OCI-LY1 (cell line): Measurements from ENCODE around the gene SCLY.

Experiments
- H2AFZ ChIP-seq: fragments of 200-600 bp; sonication (generic), shearing (Covaris generic); 2 replicates; pipeline ENCODE4 v1.6.0; 2014; ENCODE audit warnings: antibody characterized with exemption, mild to moderate bottlenecking, low read length
- H3F3A ChIP-seq: fragments of 200-600 bp; sonication (generic), shearing (Covaris generic); 2 replicates; pipeline ENCODE4 v1.6.0; 2014; ENCODE audit warnings: mild to moderate bottlenecking, antibody characterized with exemption, low read length, moderate library complexity; ENCODE audit not compliant: insufficient read depth
- H3K27ac ChIP-seq: fragments of 200-600 bp; sonication (generic); 2 replicates; pipeline ENCODE4 v1.5.1; 2014; ENCODE audit warnings: low read length, mixed run types, mild to moderate bottlenecking, low read depth; ENCODE audit not compliant: poor library complexity, severe bottlenecking
- H3K27me3 ChIP-seq: fragments of 200-600 bp; sonication (generic); 2 replicates; pipeline ENCODE4 v1.6.0; 2014; ENCODE audit warnings: antibody characterized with exemption, mild to moderate bottlenecking, low read length, moderate library complexity; ENCODE audit not compliant: insufficient read depth
- H3K36me3 ChIP-seq: fragments of 200-600 bp; sonication (generic); 2 replicates; pipeline ENCODE4 v1.6.1; 2014; ENCODE audit warnings: mild to moderate bottlenecking, antibody characterized with exemption, low read length, moderate library complexity, mixed read lengths; ENCODE audit not compliant: insufficient read depth
- H3K4me1 ChIP-seq: fragments of 200-600 bp; sonication (generic); 2 replicates; pipeline ENCODE4 v1.5.1; 2014; ENCODE audit warnings: mild to moderate bottlenecking, low read length, moderate library complexity; ENCODE audit not compliant: insufficient read depth, severe bottlenecking
- H3K4me2 ChIP-seq: fragments of 200-600 bp; sonication (generic), shearing (Covaris generic); 2 replicates; pipeline ENCODE4 v1.6.1; 2014; ENCODE audit warnings: low read length
- H3K4me3 ChIP-seq: fragments of 200-600 bp; sonication (generic); 2 replicates; pipeline ENCODE4 v1.5.1; 2014; ENCODE audit warnings: low read length, low read depth, mild to moderate bottlenecking, mixed read lengths; ENCODE audit not compliant: poor library complexity, severe bottlenecking
- H3K79me2 ChIP-seq: fragments of 200-600 bp; shearing (Covaris generic); 2 replicates; pipeline ENCODE4 v1.6.1; 2016; ENCODE audit warnings: mixed run types, low read length, mixed read lengths; ENCODE audit not compliant: insufficient read depth
- H3K9ac ChIP-seq: fragments of 200-600 bp; sonication (generic), shearing (Covaris generic); 2 replicates; pipeline ENCODE4 v1.6.1; 2014; ENCODE audit warnings: mild to moderate bottlenecking, low read length, mixed read lengths
- H3K9me2 ChIP-seq: fragments of 200-600 bp; sonication (generic), shearing (Covaris generic); 2 replicates; pipeline ENCODE4 v1.6.1; 2014; ENCODE audit warnings: low read depth, mild to moderate bottlenecking, low read length, mixed read lengths
- H3K9me3 ChIP-seq: fragments of 200-600 bp; shearing (Covaris generic); 2 replicates; pipeline ENCODE4 v1.6.1; 2014; ENCODE audit warnings: low read length, mixed read lengths
- H4K20me1 ChIP-seq: fragments of 200-600 bp; sonication (generic), shearing (Covaris generic); 2 replicates; pipeline ENCODE4 v1.6.0; 2016; ENCODE audit warnings: mild to moderate bottlenecking, low read length; ENCODE audit not compliant: insufficient read depth
- EZH2 ChIP-seq: fragments of 200-600 bp; sonication (generic), shearing (Covaris generic); IDR thresholded peaks from 2 replicates; pipeline ENCODE4 v1.8.0; 2017; ENCODE audit warnings: borderline replicate concordance, mixed run types, mild to moderate bottlenecking, antibody characterized with exemption, low read length, moderate library complexity, mixed read lengths
- TF ChIP-seq, protein P1 (sequence below): fragments of 200-600 bp; sonication (generic), shearing (Covaris generic); IDR thresholded peaks from 2 replicates; pipeline ENCODE4 v1.5.1; 2017; ENCODE audit warnings: mild to moderate bottlenecking, antibody characterized with exemption, low read length, moderate library complexity, mixed read lengths

SCLY gene

GRCh38 chr2:238045575-238045974 is 15.2 kb upstream of the SCLY start:
- H3K4me3 ChIP-seq: no peak overlapping the region
- peaks cover 3% of the 10 kb centered on the region; the same call in 1 of the 2 replicates for H3K9me3 ChIP-seq
- H3K36me3 ChIP-seq: peaks cover 8% of the 10 kb centered on the region
- H3K27ac ChIP-seq: no peak overlapping the region
- no peaks in the 10 kb centered on the region for H3K79me2 ChIP-seq
- no peak overlapping the region for H3K9ac ChIP-seq
- no peaks in the 10 kb centered on the region for H3K9me2 ChIP-seq
- H3F3A ChIP-seq: no peaks in the 10 kb centered on the region
- TF ChIP-seq, protein P1, sequence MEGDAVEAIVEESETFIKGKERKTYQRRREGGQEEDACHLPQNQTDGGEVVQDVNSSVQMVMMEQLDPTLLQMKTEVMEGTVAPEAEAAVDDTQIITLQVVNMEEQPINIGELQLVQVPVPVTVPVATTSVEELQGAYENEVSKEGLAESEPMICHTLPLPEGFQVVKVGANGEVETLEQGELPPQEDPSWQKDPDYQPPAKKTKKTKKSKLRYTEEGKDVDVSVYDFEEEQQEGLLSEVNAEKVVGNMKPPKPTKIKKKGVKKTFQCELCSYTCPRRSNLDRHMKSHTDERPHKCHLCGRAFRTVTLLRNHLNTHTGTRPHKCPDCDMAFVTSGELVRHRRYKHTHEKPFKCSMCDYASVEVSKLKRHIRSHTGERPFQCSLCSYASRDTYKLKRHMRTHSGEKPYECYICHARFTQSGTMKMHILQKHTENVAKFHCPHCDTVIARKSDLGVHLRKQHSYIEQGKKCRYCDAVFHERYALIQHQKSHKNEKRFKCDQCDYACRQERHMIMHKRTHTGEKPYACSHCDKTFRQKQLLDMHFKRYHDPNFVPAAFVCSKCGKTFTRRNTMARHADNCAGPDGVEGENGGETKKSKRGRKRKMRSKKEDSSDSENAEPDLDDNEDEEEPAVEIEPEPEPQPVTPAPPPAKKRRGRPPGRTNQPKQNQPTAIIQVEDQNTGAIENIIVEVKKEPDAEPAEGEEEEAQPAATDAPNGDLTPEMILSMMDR: no peak
- TF ChIP-seq EZH2: no peak
- H3K4me1 ChIP-seq: no peaks in the 10 kb centered on the region
- H2AFZ ChIP-seq: no peak overlapping the region
- no peaks in the 10 kb centered on the region for H3K27me3 ChIP-seq
- no peak overlapping the region for H3K4me2 ChIP-seq
- H4K20me1 ChIP-seq: no peaks in the 10 kb centered on the region

DNA sequence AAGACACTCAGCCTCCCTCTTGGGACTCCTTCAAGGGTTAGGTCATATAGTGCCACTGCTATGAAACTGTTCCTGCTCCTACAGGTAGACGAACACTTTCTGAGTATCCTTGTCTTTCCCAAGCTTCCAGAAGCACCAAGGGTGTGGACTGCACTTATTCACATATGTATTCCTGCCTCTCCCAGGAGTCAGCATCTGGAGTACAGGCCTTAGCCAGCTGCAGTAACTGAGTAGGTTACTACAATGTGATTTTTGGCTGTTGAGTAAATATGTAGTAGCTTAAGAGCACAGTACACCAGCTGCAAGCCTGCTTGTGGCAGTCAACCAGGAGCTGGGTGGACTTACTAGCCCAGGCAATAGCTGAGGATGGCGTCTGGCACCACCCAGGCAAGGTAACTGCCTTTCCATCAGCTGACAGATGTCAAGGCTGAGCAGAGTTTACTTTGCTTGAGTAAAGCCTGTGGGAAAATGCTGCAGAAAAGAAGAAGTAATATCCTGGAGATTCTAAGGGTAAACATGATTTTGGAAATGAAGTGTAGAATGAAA is 14.0 kb upstream of the SCLY start:
- H3F3A ChIP-seq: no peaks in the 10 kb centered on the region
- H3K9me3 ChIP-seq: peaks cover 3% of the 10 kb centered on the region; the same call in 1 of the 2 replicates
- no peaks in the 10 kb centered on the region for H3K4me1 ChIP-seq
- H2AFZ ChIP-seq: no peak overlapping the region
- H3K27me3 ChIP-seq: no peaks in the 10 kb centered on the region
- no peaks in the 10 kb centered on the region for H4K20me1 ChIP-seq
- no peak overlapping the region for H3K4me3 ChIP-seq
- no peaks in the 10 kb centered on the region for H3K79me2 ChIP-seq
- no peak overlapping the region for H3K9ac ChIP-seq
- H3K27ac ChIP-seq: no peak overlapping the region
- H3K36me3 ChIP-seq: peaks cover 8% of the 10 kb centered on the region
- H3K4me2 ChIP-seq: no peak overlapping the region
- no peaks in the 10 kb centered on the region for H3K9me2 ChIP-seq
- no peak for TF ChIP-seq EZH2
- TF ChIP-seq, protein P1: no peak

DNA sequence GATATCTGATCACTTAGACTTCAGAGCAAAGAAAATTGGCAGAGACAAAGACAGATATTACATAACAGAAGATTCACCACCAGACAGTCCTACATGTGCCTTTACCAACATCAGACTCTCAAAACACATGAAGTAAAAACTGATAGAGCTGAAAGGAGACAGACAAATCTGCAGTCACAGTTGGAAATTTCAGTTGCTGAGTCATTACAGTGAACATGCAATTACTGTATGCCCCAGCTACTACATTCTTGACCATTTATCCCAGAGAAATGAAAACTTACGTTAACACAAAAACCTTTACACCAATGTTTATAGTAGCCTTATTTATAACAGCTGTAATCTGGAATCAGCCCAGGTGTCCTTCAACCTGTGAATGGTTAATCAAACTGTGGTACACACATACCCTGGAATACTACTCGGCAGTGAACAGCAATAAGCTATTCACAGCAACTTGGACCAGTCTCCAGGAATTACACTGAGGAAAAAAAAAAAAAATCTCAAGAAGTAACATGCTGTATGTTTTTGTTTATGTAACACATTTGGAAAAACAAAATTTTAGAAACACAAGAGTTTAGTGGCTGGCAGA is 7.5 kb upstream of the SCLY start:
- H3K36me3 ChIP-seq: no peaks in the 10 kb centered on the region
- H3F3A ChIP-seq: no peaks in the 10 kb centered on the region
- no peak overlapping the region for H3K9ac ChIP-seq
- no peak overlapping the region for H3K4me3 ChIP-seq
- no peaks in the 10 kb centered on the region for H4K20me1 ChIP-seq
- H2AFZ ChIP-seq: no peak overlapping the region
- H3K79me2 ChIP-seq: no peaks in the 10 kb centered on the region
- TF ChIP-seq EZH2: no peak
- TF ChIP-seq, protein P1: no peak
- H3K27me3 ChIP-seq: no peaks in the 10 kb centered on the region
- H3K4me2 ChIP-seq: no peak overlapping the region
- H3K9me3 ChIP-seq: peaks cover 3% of the 10 kb centered on the region; the same call in 1 of the 2 replicates
- H3K27ac ChIP-seq: no peak overlapping the region
- H3K4me1 ChIP-seq: no peaks in the 10 kb centered on the region
- no peaks in the 10 kb centered on the region for H3K9me2 ChIP-seq
